ENCODE data around the gene DGKQ. TPM values are rescaled to one million over a fixed set of nuclear protein-coding genes. Genes with fewer than 3 reads are reported as not detected.

DGKQ gene
- total RNA-seq, 1 experiment from 2014 or later = 6.7 TPM

- no peaks in the 10 kb centered on the region for H3K36me3 ChIP-seq
- no peak overlapping the region for H3K4me3 ChIP-seq
- H3K27me3 ChIP-seq = no peaks in the 10 kb centered on the region
- DNase-seq = no peak
- no peaks in the 10 kb centered on the region for H3K9me3 ChIP-seq
Measured at GRCh38 chr4:912548-913279, 60.7 kb downstream of the DGKQ start.

- DNase-seq = no peak
- H3K27me3 ChIP-seq = no peaks in the 10 kb centered on the region
- H3K36me3 ChIP-seq = no peaks in the 10 kb centered on the region
- no peak overlapping the region for H3K4me3 ChIP-seq
- no peaks in the 10 kb centered on the region for H3K9me3 ChIP-seq
Measured at GRCh38 chr4:911871-912490, 61.4 kb downstream of the DGKQ start.

GRCh38 chr4:911221-911751, 62.1 kb downstream of the DGKQ start:
- H3K9me3 ChIP-seq = no peaks in the 10 kb centered on the region
- DNase-seq = no peak
- no peaks in the 10 kb centered on the region for H3K27me3 ChIP-seq
- no peaks in the 10 kb centered on the region for H3K36me3 ChIP-seq
- H3K4me3 ChIP-seq = no peak overlapping the region

- no peaks in the 10 kb centered on the region for H3K9me3 ChIP-seq
- no peak overlapping the region for H3K4me3 ChIP-seq
- no peaks in the 10 kb centered on the region for H3K27me3 ChIP-seq
- no peaks in the 10 kb centered on the region for H3K36me3 ChIP-seq
- DNase-seq = no peak
Measured at GRCh38 chr4:910366-911091, 62.8 kb downstream of the DGKQ start.

- no peaks in the 10 kb centered on the region for H3K36me3 ChIP-seq
Measured at GRCh38 chr4:909821-910220, 63.5 kb downstream of the DGKQ start.

GRCh38 chr4:909131-909571, 64.2 kb downstream of the DGKQ start:
- H3K36me3 ChIP-seq = no peaks in the 10 kb centered on the region
- H3K4me3 ChIP-seq = no peak overlapping the region
- no peak for DNase-seq
- H3K27me3 ChIP-seq = no peaks in the 10 kb centered on the region
- H3K9me3 ChIP-seq = no peaks in the 10 kb centered on the region

More at GRCh38 chr4:909821-910220, 63.5 kb downstream of the DGKQ start:
- no peak for DNase-seq
- Histone ChIP-seq H3K27me3 (no peaks in the 10 kb centered on the region), H3K4me3 (no peak overlapping the region), H3K9me3 (no peaks in the 10 kb centered on the region)

Other genes starting within 250 kb of the DGKQ start
- not detected in 2 replicates for gene CPLX1, start 147.4 kb downstream of the DGKQ start, total RNA-seq (2014; rRNA removed; shearing (Covaris generic); ENCODE audit: low replicate concordance)
- 57.1 and 67.9 TPM in 2 replicates for gene GAK, start 41.3 kb downstream of the DGKQ start, total RNA-seq (2014; rRNA removed; shearing (Covaris generic); ENCODE audit: low replicate concordance)
- gene TMEM175, start 41.1 kb downstream of the DGKQ start, total RNA-seq (2014; rRNA removed; shearing (Covaris generic); ENCODE audit: low replicate concordance) = 14.1 and 15.0 TPM in 2 replicates
- 3.4 and 13.5 TPM in 2 replicates for gene IDUA, start 13.5 kb upstream of the DGKQ start, total RNA-seq (2014; rRNA removed; shearing (Covaris generic); ENCODE audit: low replicate concordance)
- not detected in 2 replicates for gene SLC26A1, start 19.8 kb upstream of the DGKQ start, total RNA-seq (2014; rRNA removed; shearing (Covaris generic); ENCODE audit: low replicate concordance)
- gene FGFRL1, start 38.1 kb upstream of the DGKQ start, total RNA-seq (2014; rRNA removed; shearing (Covaris generic); ENCODE audit: low replicate concordance) = 41.7 and 59.5 TPM in 2 replicates
- not detected in 2 replicates for gene RNF212, start 140.0 kb upstream of the DGKQ start, total RNA-seq (2014; rRNA removed; shearing (Covaris generic); ENCODE audit: low replicate concordance)
- gene SPON2, start 199.0 kb upstream of the DGKQ start, total RNA-seq (2014; rRNA removed; shearing (Covaris generic); ENCODE audit: low replicate concordance) = 26.0 and 43.1 TPM in 2 replicates

Measured in MG63 (cell line).